Measurements from ENCODE around the gene ZDHHC4.
A peak's percentile ranks its signal among the peaks of the same experiment; 100 is the strongest.

Gene ZDHHC4

GRCh38 chr7:6577369-6578113 is at the start of gene ZDHHC4:
Gene ZDHHC4, plus strand, starts transcription at chr7:6577454. Its CDS starts 3,108 bp downstream, at chr7:6580562.
- peak; percentile 81 for DNase-seq (ENCODE audit: low read depth)

- no peak for DNase-seq (ENCODE audit: low read depth)
Measured at GRCh38 chr7:6528401-6529130, 48.7 kb upstream of the ZDHHC4 start.

GRCh38 chr7:6529643-6530042 is 47.6 kb upstream of the ZDHHC4 start:
- no peak for DNase-seq (ENCODE audit: low read depth)

- DNase-seq (ENCODE audit: low read depth), result peak; percentile 63
Measured at GRCh38 chr7:6530626-6531491, 46.4 kb upstream of the ZDHHC4 start.

- DNase-seq (ENCODE audit: low read depth), result no peak
Measured at GRCh38 chr7:6531492-6532279, 45.6 kb upstream of the ZDHHC4 start.

GRCh38 chr7:6532516-6532915 is 44.7 kb upstream of the ZDHHC4 start:
- no peak for DNase-seq (ENCODE audit: low read depth)

GRCh38 chr7:6533893-6534495 is 43.3 kb upstream of the ZDHHC4 start:
- no peak for DNase-seq (ENCODE audit: low read depth)

GRCh38 chr7:6536262-6537260 is 40.7 kb upstream of the ZDHHC4 start:
- no peak for DNase-seq (ENCODE audit: low read depth)

- DNase-seq (ENCODE audit: low read depth), result no peak
Measured at GRCh38 chr7:6542368-6542767, 34.9 kb upstream of the ZDHHC4 start.

- DNase-seq (ENCODE audit: low read depth), result no peak
Measured at GRCh38 chr7:6545398-6546126, 31.7 kb upstream of the ZDHHC4 start.

- DNase-seq (ENCODE audit: low read depth), result no peak
Measured at GRCh38 chr7:6546498-6547251, 30.6 kb upstream of the ZDHHC4 start.

- no peak for DNase-seq (ENCODE audit: low read depth)
Measured at GRCh38 chr7:6547400-6547799, 29.9 kb upstream of the ZDHHC4 start.

GRCh38 chr7:6551016-6551511 is 26.2 kb upstream of the ZDHHC4 start, which contains the start of gene GRID2IP:
Gene GRID2IP, minus strand, starts transcription at chr7:6551461. Its CDS starts 25 bp downstream, at chr7:6551436.
- DNase-seq (ENCODE audit: low read depth), result no peak

GRCh38 chr7:6553448-6554044 is 23.7 kb upstream of the ZDHHC4 start:
- DNase-seq (ENCODE audit: low read depth), result no peak

GRCh38 chr7:6554848-6555247 is 22.4 kb upstream of the ZDHHC4 start:
- no peak for DNase-seq (ENCODE audit: low read depth)

GRCh38 chr7:6556196-6556595 is 21.1 kb upstream of the ZDHHC4 start:
- no peak for DNase-seq (ENCODE audit: low read depth)

GRCh38 chr7:6558837-6559236 is 18.4 kb upstream of the ZDHHC4 start:
- DNase-seq (ENCODE audit: low read depth), result no peak

GRCh38 chr7:6559896-6560295 is 17.4 kb upstream of the ZDHHC4 start:
- no peak for DNase-seq (ENCODE audit: low read depth)
